ENCODE results near the gene MAGI1.

The MAGI1 gene

DNA sequence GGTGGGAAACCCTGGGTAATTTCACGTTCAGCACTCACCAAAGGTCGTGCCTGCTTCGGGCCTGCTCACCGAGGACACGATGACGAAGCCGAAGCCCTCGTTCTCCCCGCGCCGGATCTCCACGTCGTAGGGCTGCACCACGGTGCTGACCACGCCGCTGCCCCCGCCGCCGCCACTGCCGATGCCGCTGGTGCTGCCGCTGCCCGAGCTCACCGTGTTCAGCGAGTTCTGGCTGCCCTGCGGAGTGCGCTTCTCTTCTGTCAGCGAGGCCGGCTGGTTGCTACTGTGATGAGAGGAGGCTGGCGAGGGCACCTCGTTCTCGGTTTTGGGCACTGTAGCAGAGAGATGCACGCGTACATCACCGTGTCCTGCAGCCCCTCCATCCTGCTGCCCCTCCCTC, 659.5 kb downstream of the MAGI1 start:
- DNase-seq = no peak

DNA sequence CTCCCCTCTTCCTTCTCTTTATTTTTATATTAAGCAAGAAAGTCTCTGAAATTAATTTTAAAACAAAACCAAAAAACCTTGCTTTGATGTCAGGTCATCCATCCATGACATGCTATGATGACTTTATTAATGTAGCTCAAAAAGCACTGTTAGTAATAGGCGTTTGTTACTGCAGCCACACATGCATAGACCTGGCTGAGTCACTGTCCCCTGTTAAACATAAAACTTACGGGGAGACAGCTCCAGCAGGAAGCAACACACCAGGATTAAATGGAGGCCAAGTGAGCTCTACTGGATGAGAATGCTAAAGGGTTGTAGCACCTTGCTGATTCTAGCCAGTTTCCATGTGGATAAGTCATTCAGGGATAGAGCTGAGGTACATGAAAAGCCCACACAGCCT, 661.1 kb downstream of the MAGI1 start:
- DNase-seq = no peak

DNA sequence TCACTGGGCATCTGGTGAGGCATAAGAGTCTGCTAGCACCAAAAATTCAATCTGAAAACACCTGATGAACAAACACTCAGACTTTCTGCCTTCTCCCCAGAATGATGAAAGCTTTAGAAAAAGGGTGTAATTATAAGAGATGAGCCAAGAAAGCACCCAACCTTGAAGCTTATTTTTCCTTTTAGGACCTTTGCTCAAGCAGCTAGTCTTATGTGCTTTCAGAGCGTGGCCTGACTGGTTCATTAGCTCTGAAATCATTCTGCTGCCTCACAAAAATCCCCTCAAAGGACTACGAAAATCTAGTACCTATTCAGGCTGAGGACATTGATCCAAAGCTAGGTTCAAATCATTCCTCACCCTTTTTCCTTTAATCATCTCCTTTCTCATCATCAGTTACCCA, 662.3 kb downstream of the MAGI1 start:
- no peak for DNase-seq

DNA sequence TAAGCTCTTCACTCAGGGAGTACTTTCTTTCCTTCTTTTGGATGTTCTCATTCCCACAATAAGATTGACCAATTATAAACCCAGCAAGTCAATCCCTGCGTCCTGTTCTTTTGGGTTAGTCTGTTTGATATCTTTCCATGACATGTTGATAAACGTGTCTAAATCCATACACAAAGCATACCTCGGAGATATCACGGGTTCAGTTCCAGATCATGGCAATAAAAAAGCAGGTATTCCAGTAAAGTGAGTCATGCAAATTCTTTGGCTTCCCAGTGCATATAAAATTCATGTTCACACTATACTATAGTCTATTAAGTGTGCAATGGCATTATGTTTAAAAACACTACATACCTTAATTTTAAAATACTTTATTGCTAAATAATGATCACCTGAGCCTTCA, 667.7 kb downstream of the MAGI1 start:
- DNase-seq = no peak

DNA sequence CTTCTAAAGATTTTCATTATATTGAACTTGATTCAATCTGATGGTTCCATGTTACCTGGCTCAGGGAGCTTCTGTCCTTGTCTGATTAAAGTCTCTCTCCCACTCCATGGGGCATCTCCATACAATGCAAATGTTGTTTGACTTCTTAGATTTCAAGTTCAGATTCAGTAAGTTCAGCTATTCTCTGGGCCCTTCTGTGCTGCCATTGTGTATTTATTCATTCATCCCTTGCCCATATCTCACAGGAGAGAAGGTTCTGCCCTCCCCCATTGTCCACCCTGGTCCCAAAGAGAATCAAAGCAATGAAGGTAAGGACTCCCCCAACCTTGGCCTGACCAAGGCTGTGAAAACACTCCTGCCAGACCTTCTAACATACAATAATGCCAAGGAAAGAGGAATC, 669.9 kb downstream of the MAGI1 start:
- DNase-seq = no peak

DNA sequence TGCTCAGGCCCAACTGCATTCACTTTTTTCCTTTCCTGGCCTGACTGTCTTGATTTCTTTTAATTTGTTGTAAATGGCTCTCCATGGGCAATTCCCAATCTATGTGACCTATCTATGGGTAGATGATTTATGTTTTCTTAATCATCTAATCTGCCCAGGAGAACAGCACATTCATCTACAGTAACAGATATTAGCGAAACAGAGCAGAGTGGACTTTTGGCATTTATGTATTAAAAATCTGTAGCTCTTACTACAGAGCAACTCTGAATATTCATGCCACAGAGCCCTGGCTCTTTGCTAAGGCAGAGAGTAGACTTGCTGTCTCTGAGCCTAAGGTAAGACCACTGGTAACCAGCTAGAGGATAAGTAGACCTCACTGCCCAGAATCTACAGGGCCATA, 676.0 kb downstream of the MAGI1 start:
- DNase-seq = no peak

DNA sequence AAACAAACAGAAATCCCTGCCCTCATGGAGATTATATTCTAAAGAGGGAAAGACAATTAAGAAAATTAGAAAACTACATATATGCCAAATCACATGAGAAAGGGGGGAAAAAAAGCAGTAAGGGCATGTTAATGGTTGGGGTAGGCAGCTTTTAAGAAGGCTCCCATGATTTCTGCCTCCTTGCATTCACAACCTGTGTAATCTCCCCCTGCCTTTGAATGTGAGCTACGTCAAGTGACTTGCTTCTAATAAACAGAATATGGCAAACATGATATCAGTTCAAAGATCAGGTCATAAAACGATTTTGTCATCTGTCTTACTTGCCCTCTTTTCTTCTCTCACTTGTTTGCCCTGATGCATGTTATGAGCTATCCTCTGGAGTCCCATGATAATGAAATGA, 677.3 kb downstream of the MAGI1 start:
- DNase-seq = no peak

DNA sequence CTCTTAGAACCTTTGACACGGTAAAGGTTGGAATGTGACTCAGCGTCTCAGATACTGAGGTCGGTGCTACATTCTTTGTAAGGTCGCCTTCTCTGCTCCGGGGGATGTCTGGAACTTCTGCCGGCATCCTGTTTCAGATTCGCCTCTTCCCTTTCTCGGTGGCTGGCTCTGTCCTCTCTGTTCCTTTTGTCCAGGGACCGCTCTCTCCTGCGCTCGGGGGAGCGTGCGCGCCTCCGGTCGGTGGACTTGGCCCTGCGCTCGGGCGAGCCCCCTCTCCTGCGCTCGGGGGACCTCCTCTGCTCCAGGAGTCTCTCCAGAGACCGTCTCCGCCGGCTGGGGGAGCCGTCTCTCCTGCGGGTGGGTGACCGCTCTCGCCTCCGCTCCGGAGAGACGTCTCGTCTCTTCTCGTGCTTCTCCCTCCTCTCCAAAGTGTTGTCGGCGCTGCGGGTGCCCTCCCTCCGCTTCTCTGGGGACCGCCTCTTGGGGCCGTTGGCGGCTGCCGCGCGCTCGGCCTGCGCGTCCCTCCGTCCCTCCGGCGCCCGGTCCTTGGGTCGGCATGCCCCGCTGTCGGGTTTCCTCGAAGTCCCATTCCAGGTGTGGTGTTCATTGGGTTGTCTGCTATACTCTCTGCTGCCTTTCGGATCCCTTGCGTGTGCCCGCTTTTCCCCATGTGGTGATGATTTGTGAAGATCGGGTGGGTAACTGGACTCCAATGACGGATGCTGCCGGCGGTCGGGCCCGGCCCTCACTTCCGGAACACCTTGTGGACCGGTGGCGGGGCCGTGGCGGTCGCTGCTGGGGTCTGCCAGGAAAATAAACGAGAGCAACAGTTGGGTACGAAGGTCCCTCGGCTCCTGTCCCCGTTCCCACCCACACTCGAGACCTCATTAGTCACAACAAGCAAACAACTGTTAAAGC, 682.1 kb downstream of the MAGI1 start:
- no peak for DNase-seq

DNA sequence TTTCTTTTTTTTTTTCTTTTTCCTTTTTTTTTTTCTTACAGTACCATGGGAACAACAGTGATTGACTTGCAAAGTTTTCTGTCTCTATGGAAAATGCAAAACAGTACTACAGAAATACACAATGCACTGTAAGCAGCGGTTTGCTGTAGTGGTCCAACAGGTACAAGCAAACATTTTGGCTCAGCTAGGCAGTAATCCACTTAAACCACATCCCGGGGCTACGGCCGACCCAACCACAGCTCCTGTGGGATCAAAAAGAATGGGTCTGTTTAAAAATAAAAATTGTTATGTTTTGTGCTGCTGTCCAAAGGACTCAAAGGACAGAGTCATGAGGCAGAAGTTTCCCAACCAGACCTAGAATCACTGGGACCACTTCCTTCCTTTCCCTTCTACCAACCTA, 683.8 kb downstream of the MAGI1 start:
- no peak for DNase-seq

DNA sequence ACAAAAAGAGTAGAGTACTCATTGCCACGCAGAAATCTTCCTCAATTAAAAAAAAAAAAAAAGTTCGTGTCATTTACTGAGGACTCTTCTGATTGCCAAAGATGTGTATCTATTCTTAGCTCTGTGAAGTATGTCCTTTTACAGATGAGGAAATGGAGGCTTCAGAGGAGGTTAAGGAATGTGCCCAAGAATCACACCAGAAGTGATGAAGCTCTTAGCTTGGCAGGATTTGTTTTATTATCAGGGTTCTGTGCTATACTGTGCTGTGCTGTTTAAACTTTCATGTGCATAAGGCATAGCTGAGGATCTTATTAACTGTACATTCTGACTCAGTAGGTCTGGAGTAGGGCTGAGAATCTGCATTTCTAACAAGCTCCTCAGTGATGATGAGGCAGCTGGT, 685.8 kb downstream of the MAGI1 start:
- DNase-seq = no peak

DNA sequence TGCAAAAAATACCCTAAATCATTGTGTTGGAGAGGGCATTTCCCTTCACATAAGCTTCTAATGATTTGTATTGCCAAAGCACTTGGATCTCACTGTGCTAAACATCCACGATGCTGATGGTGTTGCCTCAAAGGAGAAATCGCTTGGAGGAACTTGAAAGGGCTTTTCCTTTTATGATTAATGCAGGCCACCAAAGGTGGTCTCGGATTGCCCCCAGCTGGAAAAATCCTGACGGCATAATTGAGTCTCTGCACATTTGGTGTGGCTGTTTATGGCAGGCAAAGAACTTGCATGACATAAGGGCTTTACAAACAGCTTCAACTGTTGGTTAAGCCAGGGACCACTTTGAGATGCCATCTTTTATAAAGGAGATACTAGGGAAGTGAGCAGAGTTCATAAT, 687.0 kb downstream of the MAGI1 start:
- DNase-seq = no peak

DNA sequence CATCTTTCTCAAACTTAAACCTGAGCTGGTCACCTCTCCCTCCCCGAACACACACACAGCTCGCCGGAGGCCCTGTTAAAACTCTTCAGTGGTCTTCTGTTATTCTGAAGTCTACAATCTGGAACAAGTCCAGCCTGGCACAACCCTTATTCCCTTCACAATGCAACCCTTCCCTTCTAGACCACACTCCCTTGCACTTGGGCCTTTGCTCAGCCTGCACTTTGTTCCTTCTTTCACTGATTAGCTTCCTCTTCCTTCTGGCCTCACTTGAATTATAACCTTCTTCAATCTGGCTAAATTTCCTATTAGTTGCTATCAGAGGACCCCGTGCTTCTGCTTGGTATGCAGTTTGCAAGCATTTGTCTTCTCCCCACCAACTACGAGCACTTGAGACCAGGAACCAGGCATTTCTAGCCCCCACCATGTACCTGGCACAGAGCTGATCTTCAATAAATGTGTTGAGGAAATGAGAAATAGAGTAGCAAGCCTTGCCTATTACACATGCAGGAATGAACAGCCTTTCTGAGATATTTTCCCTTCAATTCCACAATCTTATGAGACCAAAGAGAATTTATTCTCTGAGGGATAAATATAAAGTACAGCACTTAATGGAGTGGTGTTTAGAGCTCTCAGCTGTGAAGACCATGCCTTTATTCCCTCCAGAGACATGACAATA, 687.8 kb downstream of the MAGI1 start:
- DNase-seq = no peak

DNA sequence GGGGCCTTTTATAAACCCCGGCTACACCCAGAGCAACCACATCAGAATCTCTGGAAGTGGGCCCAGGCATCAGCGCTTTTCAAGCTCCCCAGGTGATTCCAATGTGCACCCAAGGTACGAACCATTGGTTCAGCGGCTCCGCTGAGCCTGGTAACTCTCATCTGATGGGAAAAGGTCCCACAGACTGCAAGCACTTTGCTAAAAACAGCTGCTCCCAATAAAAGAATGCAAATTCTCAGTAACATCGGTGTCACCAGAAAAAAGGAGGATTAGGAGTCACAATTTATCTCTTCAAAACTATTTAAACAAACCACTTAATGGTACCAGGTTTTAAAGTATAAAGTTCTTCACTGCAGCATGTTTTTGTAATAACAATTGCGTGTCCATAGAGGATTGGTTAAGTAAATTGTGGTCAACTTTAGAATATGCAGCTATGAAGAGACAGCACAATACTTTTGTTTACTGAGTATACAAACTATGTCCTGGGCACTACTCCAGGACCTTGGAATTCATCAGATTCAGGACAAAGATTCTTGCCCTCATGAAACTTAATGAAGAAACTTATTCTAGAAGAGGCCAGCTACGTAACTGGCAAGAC, 690.2 kb downstream of the MAGI1 start:
- no peak for DNase-seq

DNA sequence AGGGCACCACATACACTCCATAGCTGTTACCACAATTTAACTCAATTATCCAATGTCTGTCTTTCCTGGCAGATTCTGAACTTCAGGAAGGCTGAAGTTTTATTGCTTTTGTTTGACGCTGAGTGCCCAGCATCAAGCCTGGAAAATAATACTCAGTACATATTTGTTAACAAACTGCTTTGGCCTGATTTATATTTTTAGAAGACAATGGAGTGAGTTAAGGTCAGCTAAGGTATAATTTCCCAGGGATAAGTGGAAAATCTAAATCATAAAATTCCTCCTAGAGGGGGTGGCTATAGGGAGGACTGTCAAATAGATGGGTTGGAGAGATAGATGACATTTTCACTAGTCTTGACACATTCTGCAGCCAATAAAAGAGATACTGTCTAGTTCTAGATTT, 691.6 kb downstream of the MAGI1 start:
- no peak for DNase-seq

DNA sequence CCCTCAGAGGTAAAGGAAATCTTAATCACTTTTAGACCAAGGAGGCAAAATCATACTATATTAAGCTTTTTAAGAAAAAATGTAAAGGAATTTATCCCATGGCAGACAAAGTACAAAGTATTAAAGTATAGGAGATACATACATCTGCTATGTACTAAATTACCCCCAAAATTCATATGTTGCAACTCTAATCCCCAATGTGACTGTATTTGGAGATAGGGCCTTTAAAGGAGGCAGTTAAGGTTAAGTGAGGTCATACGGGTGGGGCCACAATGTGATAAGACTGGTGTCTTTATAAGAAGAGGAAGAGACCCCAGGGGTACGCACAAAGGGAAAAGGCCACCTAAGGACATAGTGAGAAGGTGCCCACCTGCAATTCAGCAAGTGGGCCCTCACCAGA, 693.9 kb downstream of the MAGI1 start:
- DNase-seq = no peak

DNA sequence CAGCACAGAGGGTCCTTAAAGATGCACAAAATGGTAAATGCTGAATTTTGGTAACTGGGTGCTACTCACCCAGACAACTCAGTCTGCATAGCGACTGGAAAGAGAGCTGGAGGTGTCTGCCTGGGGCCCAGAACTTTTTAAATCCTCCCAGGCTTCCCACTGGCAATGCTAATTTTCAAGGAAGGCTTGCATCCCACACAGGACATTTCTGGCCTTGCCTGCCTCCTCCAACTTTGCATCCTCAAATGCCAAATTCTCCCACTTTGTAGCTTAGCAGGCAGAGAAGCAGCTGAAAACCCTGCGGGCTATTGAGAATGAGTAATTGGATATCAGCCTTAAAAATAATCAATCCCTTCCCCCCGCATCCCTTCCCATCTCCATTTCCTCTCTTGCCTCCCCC, 694.3 kb downstream of the MAGI1 start:
- DNase-seq = no peak

DNA sequence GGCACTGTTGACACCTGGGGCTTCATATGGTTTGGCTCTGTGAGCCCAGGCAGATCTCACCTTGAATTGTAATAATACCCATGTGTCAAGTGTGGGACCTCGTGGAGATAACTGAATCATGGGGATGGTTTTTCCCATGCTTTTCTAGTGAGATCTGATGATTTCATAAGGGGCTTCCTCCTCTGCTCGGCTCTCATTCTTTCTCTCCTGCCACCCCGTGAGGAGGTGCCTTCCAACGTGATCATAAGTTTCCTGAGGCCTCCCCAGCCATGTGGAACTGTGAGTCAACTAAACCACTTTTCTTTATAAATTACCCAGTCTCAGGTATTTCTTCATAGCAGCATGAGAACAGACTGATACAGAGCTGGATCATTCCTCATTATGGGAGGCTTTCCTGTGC, 695.0 kb downstream of the MAGI1 start:
- DNase-seq = no peak

DNA sequence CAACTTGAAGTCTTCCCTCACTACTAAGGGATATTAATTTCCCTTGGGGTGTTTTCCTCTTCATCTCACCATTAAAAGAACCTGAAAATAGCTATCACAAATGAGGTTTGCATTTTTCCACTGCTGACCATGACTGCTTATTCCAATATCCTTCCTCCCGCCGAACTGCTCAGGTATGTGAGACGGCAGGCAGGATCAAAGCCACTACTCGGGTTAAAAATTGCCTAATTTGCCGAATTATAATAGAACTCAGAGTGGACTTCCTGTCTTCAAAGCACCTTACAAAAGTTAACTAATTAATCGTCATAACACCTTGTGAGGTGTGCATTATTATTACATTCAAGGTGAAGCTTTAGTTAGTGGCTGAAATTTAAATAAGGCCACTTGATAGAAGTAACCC, 695.7 kb downstream of the MAGI1 start:
- DNase-seq = no peak

DNA sequence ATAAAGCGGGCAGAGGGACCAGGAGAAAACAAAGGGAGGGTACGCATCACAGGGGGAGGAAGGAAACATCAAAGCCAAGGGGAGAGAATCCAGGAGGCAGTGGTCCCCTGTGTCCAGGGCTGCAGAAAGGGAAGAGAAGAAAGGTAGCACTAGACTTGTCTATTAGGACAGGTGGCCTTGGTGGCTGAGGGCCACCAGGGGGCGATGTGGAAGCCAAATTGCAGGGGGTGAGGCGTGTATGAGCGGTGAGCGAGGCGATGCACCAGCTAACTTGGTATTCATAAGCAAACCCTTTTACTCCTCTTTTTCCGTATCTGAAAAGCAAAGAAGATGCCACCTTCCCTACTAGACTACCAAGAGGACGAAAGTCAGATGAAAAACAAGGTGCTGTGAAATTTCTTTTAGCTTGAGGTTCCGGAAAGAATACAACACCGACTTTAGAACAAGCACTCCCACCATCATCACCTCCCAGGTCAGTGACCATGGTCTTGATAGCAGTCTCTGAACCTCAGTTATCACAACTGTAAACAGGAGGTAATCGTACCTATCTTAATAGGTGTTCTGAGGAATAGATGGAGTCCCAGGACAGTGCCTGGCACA, 696.5 kb downstream of the MAGI1 start:
- no peak for DNase-seq

DNA sequence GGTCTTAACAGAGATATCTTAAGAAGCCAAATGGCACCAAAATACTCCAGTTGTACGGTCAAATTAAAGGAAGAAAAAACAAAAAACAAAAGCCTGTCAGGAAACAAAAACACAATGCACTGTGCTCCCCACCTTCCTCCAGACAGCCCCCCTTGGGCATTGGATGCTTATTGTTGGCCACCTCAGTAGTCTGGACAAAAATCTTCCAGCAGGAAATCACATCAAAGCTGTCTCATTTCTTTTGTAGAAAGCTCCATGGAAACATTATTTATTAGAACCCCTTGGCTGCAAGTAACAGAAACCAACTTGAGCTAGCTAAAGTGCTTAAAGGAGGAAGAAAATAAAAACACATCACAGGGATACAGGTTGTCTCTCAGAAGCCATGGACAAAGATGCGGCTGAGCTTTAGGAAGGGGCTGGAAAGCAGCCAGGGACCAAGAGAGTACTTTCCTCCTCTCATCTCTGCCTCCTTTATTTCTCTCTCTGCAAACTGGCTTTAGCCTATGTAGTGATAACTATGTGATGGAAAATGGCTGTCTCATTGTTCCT, 699.5 kb downstream of the MAGI1 start:
- no peak for DNase-seq

DNA sequence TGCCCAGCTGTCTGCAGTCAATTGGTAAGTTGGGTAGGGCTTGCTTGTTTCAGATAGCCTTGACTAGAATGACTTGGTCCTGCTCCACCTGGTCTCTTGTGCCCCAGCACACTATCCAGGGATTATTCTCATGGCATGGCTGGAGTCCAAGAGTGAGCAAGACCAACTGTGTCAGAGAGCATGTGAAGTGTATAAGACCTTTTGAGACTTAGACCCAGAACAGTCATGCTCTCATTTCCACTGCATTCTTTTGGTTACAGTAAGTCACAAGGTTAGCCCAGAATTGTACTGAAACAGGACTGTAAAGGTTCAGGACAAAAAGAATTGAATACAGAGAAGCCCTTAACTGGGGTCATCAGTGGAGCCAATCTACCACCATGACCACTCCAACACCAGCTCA, 700.1 kb downstream of the MAGI1 start:
- no peak for DNase-seq

DNA sequence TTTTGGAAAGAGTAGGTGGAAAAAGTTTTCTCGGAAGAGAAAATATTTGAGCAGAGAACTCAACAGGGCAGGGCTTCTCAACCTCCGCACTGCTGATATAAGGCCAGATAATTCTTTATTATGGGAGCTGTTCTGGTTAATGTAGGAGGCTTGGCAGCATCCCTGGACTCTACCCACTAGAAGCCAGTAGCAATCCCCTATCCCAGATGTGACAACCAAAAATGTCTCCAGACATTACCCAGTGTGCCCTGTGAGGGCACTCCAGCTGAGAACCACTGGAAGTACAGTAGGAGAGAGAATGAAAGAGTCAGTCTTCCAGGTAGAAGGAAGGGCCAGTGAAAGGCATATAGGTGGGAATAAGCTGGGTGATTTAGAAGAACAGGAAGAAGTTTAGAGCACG, 703.1 kb downstream of the MAGI1 start:
- no peak for DNase-seq

DNA sequence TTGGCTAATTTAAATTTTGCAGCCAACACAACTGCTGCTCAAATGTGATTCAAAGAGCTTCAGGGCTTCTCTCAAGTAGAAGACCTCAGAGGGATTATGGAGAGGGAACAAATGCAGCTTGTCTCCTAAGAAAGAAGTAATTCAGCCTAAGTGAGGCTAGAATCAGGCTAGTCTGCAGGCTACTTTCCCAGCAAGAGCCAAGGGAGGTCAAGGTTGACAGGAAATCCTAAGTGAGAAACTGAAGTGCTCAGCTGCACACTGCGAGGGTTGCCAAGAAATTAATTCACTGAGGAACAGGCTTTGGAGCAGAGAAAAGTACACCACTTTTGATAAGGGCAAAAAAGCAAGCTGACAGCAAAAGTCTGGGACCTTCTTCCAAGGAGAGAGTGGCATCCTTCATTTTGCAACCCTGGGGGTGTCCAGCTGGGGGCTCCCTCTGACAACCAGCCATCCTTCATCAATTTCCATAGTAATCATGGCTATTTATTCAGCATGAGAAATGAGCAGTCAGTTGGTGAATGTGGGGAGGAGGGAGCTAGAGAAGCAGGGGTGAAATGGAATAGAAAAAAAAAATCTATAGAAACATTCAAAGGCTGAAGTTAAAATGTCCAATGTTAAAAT, 704.6 kb downstream of the MAGI1 start:
- no peak for DNase-seq

Data from CD4-positive, alpha-beta T cell treated with Interleukin-1 beta for 1 hour (primary cell).